H1 (cell line): ENCODE results near the gene UGT2B17. TPM values are rescaled to one million over a fixed set of nuclear protein-coding genes. Genes with fewer than 3 reads are reported as not detected.

Experiments
- CTCF ChIA-PET: fragments of 300-600 bp; sonication (Branson Sonifier 250); formaldehyde crosslinking; loops from one replicate; lab custom pipeline; 2021; ENCODE audit not compliant: partially characterized antibody; lab: Charles Lee
- POLR2A ChIA-PET: fragments of 300-600 bp; sonication (Branson Sonifier 250); formaldehyde crosslinking; loops from one replicate; lab custom pipeline; 2021; ENCODE audit warnings: inconsistent platforms; ENCODE audit not compliant: partially characterized antibody; lab: Charles Lee
- DNase-seq, 2 experiments: peaks; one replicate each; pipeline versions ENCODE4 v3.0.0 to v3.0.0-alpha.2; 2010 to 2022; ENCODE audit warnings: low spot score in 2 of 2, low read depth in 1 of 2, mixed read lengths in 1 of 2
- FAIRE-seq: peaks from 2 replicates; lab custom pipeline; 2011; peaks lifted over from hg19 to GRCh38; lab: Jason Lieb, UNC
- H2AFZ ChIP-seq: 2 replicates; pipeline ENCODE4 v1.8.1; 2012; ENCODE audit warnings: low read length, inconsistent platforms
- H2AK5ac ChIP-seq: 2 replicates; pipeline ENCODE4 v1.6.1; 2013; ENCODE audit warnings: low read depth, low read length
- H2BK120ac ChIP-seq: replicated peaks from 2 replicates; pipeline ENCODE3; 2013; ENCODE audit warnings: low read depth, low read length, inconsistent platforms
- H2BK12ac ChIP-seq: 2 replicates; pipeline ENCODE4 v1.6.1; 2013; ENCODE audit warnings: low read depth, low read length
- H2BK15ac ChIP-seq: 2 replicates; pipeline ENCODE4 v1.6.1; 2013; ENCODE audit warnings: low read length
- H2BK20ac ChIP-seq: 2 replicates; pipeline ENCODE4 v1.6.1; 2013; ENCODE audit warnings: low read length
- H2BK5ac ChIP-seq: 2 replicates; pipeline ENCODE4 v1.6.1; 2013; ENCODE audit warnings: low read depth, low read length
- H3K14ac ChIP-seq: 2 replicates; pipeline ENCODE4 v1.6.1; 2013; ENCODE audit warnings: inconsistent platforms; ENCODE audit not compliant: insufficient read length
- H3K18ac ChIP-seq: 2 replicates; pipeline ENCODE4 v1.6.1; 2013; ENCODE audit warnings: low read length; ENCODE audit errors: extremely low read depth
- H3K23ac ChIP-seq: 2 replicates; pipeline ENCODE4 v1.6.1; 2013; ENCODE audit warnings: inconsistent platforms; ENCODE audit not compliant: insufficient read length
- H3K23me2 ChIP-seq: 2 replicates; pipeline ENCODE4 v1.6.1; 2013; ENCODE audit warnings: low read depth, low read length
- H3K27ac ChIP-seq: 2 replicates; pipeline ENCODE4 v1.6.1; 2011; ENCODE audit warnings: low read depth, low read length, inconsistent platforms
- H3K27me3 ChIP-seq, 4 experiments: replicated peaks in 1 of 4; 1 replicate in 1 of 4; 2 replicates in 3 of 4; pipeline versions ENCODE4 v1.6.1 to v1.8.1; 2011 to 2013; ENCODE audit warnings: low read length in 3 of 4, mild to moderate bottlenecking in 3 of 4, inconsistent platforms in 2 of 4, mixed read lengths in 2 of 4, moderate library complexity in 1 of 4; ENCODE audit not compliant: control insufficient read depth in 3 of 4, insufficient read depth in 3 of 4; ENCODE audit errors: extremely low read depth in 1 of 4
- H3K36me3 ChIP-seq, 4 experiments: 2 replicates each; pipeline versions ENCODE4 v1.6.1 to v1.8.1; 2011 to 2013; ENCODE audit warnings: mild to moderate bottlenecking in 4 of 4, low read length in 3 of 4, moderate library complexity in 2 of 4, control low read depth in 1 of 4, inconsistent platforms in 1 of 4; ENCODE audit not compliant: insufficient read depth in 4 of 4, control insufficient read depth in 2 of 4
- H3K4ac ChIP-seq: replicated peaks from 2 replicates; pipeline ENCODE3; 2013; ENCODE audit warnings: low read length, low read depth, mixed read lengths, inconsistent platforms; ENCODE audit not compliant: insufficient read length
- H3K4me1 ChIP-seq, 4 experiments: replicated peaks in 1 of 4; 1 replicate in 1 of 4; 2 replicates in 3 of 4; pipeline versions ENCODE4 v1.6.1 to v1.8.1; 2011 to 2013; ENCODE audit warnings: low read length in 3 of 4, inconsistent platforms in 2 of 4, mixed read lengths in 1 of 4; ENCODE audit not compliant: insufficient read depth in 4 of 4, control insufficient read depth in 3 of 4
- H3K4me2 ChIP-seq, 2 experiments: 2 replicates each; pipeline versions ENCODE4 v1.6.1 to v1.8.1; 2011 to 2013; ENCODE audit warnings: low read depth in 2 of 2, low read length in 2 of 2, control low read depth in 1 of 2, inconsistent platforms in 1 of 2, mild to moderate bottlenecking in 1 of 2; ENCODE audit not compliant: insufficient read depth in 1 of 2
- H3K4me3 ChIP-seq, 4 experiments: fragments of 200-600, 300-600 bp in 1 of 4; sonication (generic), shearing (Covaris generic), sonication (Bioruptor Twin) in 1 of 4; 2 replicates each; pipeline versions ENCODE4 v1.5.1 to v1.8.1; 2011 to 2016; ENCODE audit warnings: low read length in 4 of 4, low read depth in 3 of 4, control low read depth in 2 of 4, inconsistent platforms in 2 of 4, mild to moderate bottlenecking in 2 of 4, mixed read lengths in 1 of 4, moderate library complexity in 1 of 4; ENCODE audit not compliant: insufficient read depth in 2 of 4; ENCODE audit errors: extremely low read depth in 1 of 4
- H3K56ac ChIP-seq: replicated peaks from 2 replicates; pipeline ENCODE3; 2013; ENCODE audit warnings: low read depth, mild to moderate bottlenecking, mixed read lengths, low read length, inconsistent platforms; ENCODE audit not compliant: insufficient read length
- H3K79me1 ChIP-seq: 2 replicates; pipeline ENCODE4 v1.6.1; 2013; ENCODE audit warnings: low read depth, low read length, control low read depth
- H3K79me2 ChIP-seq, 2 experiments: 2 replicates each; pipeline versions ENCODE4 v1.6.1 to v1.8.1; 2012 to 2013; ENCODE audit warnings: low read length in 2 of 2, mild to moderate bottlenecking in 2 of 2, inconsistent platforms in 1 of 2; ENCODE audit not compliant: insufficient read depth in 2 of 2, control insufficient read depth in 1 of 2
- H3K9ac ChIP-seq, 4 experiments: replicated peaks in 1 of 4; 1 replicate in 1 of 4; 2 replicates in 3 of 4; pipeline versions ENCODE4 v1.6.1 to v1.8.1; 2011 to 2013; ENCODE audit warnings: low read depth in 3 of 4, low read length in 3 of 4, control low read depth in 2 of 4, mild to moderate bottlenecking in 2 of 4, moderate library complexity in 2 of 4, inconsistent platforms in 1 of 4; ENCODE audit errors: extremely low read depth in 1 of 4
- H3K9me3 ChIP-seq, 2 experiments: 2 replicates each; pipeline versions ENCODE4 v1.6.1 to v1.8.1; 2012 to 2013; ENCODE audit warnings: mild to moderate bottlenecking in 2 of 2, moderate library complexity in 2 of 2, control low read depth in 1 of 2, inconsistent platforms in 1 of 2, low read depth in 1 of 2, low read length in 1 of 2, mixed read lengths in 1 of 2; ENCODE audit not compliant: insufficient read depth in 2 of 2
- H4K20me1 ChIP-seq, 2 experiments: replicated peaks in 1 of 2; 2 replicates each; pipeline versions ENCODE3 to v1.8.1; 2011 to 2013; ENCODE audit warnings: inconsistent platforms in 2 of 2, low read length in 2 of 2, mild to moderate bottlenecking in 1 of 2; ENCODE audit not compliant: insufficient read depth in 2 of 2, control insufficient read depth in 1 of 2
- H4K5ac ChIP-seq: 2 replicates; pipeline ENCODE4 v1.6.1; 2013; ENCODE audit warnings: low read length, low read depth, mixed read lengths, inconsistent platforms; ENCODE audit not compliant: insufficient read length
- H4K8ac ChIP-seq: 2 replicates; pipeline ENCODE4 v1.8.0; 2013; ENCODE audit warnings: mild to moderate bottlenecking, moderate library complexity, low read length, inconsistent platforms; ENCODE audit not compliant: insufficient read depth; ENCODE audit errors: extremely low read depth
- H4K91ac ChIP-seq: replicated peaks from 2 replicates; pipeline ENCODE3; 2013; ENCODE audit warnings: low read length, mixed read lengths, inconsistent platforms; ENCODE audit not compliant: insufficient read length
- CHD1 ChIP-seq: IDR thresholded peaks from 2 replicates; pipeline ENCODE4 v1.6.1; 2012; ENCODE audit warnings: low read depth, low read length, improper control_type of control experiment
- RAD21 ChIP-seq, 2 experiments: IDR thresholded peaks in 1 of 2; conservative IDR thresholded peaks in 1 of 2; 2 replicates each; pipeline ENCODE4 v1.6.1; 2011; ENCODE audit warnings: low read depth in 2 of 2, low read length in 2 of 2, improper control_type of control experiment in 1 of 2, inconsistent platforms in 1 of 2, mild to moderate bottlenecking in 1 of 2, moderate library complexity in 1 of 2
- RBBP5 ChIP-seq: IDR thresholded peaks from 2 replicates; pipeline ENCODE4 v1.7.1; 2012; ENCODE audit warnings: low read depth, mild to moderate bottlenecking, inconsistent platforms, low read length, moderate library complexity, borderline replicate concordance
- SP2 ChIP-seq: IDR thresholded peaks from 2 replicates; pipeline ENCODE4 v1.6.1; 2012; ENCODE audit warnings: mild to moderate bottlenecking, low read length, inconsistent platforms
- SP4 ChIP-seq: IDR thresholded peaks from 2 replicates; pipeline ENCODE4 v1.6.1; 2012; ENCODE audit warnings: low read length, inconsistent platforms
- WGBS, 2 experiments: shearing (Covaris generic) in 1 of 2; methylation state at CpG; one replicate each; pipeline versions ENCODE4 v1.1.6 to v1.1.7; 2013 to 2015; ENCODE audit warnings: low lambda C conversion rate in 2 of 2, mixed read lengths in 2 of 2, inconsistent platforms in 1 of 2, low coverage in 1 of 2, missing lambda C conversion rate in 1 of 2; ENCODE audit not compliant: insufficient replicate concordance in 2 of 2, insufficient coverage in 1 of 2, insufficient read length in 1 of 2; ENCODE audit errors: extremely low coverage in 1 of 2, missing lambda C conversion rate in 1 of 2; 5-methylcytosine and 5-hydroxymethylcytosine counted together
- polyA plus RNA-seq, 7 experiments: library from polyadenylated mRNA; depleted of rRNA in 3 of 7; stranded (reverse) in 5 of 7; unstranded in 2 of 7; fragments of >200 nt in 5 of 7; fragments of 200-250 nt in 2 of 7; gene quantifications; 1 replicate in 5 of 7; 2 replicates in 1 of 7; 4 replicates in 1 of 7; pipeline versions ENCODE4 v1.2.1 to v1.2.3, GENCODE V29; 2011 to 2013; ENCODE audit warnings: missing spikeins in 2 of 7, mixed read lengths in 2 of 7
- total RNA-seq: library from RNA; stranded (reverse); fragmentation: NEBNext Ultra II Directional; extraction: Animal tissue kit (Norgen Biotek cat#: 25700); gene quantifications from 2 replicates; pipeline ENCODE4 v1.2.1, GENCODE V29; 2021

Gene UGT2B17
- total and polyA plus RNA-seq, 2 of the 8 experiments (the other 6 are each of a cell fraction or from before 2014, with no cell fraction given) = not detected

- DNase-seq (no peak), FAIRE-seq (no peak)
- Histone ChIP-seq H3K4ac (no peak overlapping the region), H2BK120ac (no peak overlapping the region), H3K4me1 (no peaks in the 10 kb centered on the region), H4K5ac (no peak overlapping the region), H4K91ac (no peak overlapping the region), H2BK12ac (no peak overlapping the region), H3K23ac (no peak overlapping the region), H3K14ac (no peak overlapping the region), H2BK15ac (no peak overlapping the region), H3K23me2 (no peaks in the 10 kb centered on the region), H2AK5ac (no peak overlapping the region), H3K36me3 (no peaks in the 10 kb centered on the region), H3K18ac (no peak overlapping the region), H2BK20ac (no peak overlapping the region), H3K27me3 (no peaks in the 10 kb centered on the region), H3K4me3 (no peak overlapping the region), H2BK5ac (no peak overlapping the region), H3K9ac (no peak overlapping the region), H2AFZ (no peak overlapping the region), H3K4me2 (no peak overlapping the region), H3K79me1 (no peaks in the 10 kb centered on the region), H3K27ac (no peak overlapping the region), H3K9me3 (no peaks in the 10 kb centered on the region), H4K8ac (no peak overlapping the region), H4K20me1 (no peaks in the 10 kb centered on the region), H3K56ac (no peak overlapping the region), H3K79me2 (no peaks in the 10 kb centered on the region)
- WGBS, 2 experiments = 89% methylated on average over 1 of the region's 1 CpG; no CpG with 5 or more reads in 1 of the 2 experiments
- CTCF ChIA-PET = no interaction called here
- 0 out of 4 replicates have a peak, but pooled peaks of 1 of the 2 experiments have one; percentile 1 for TF ChIP-seq RAD21 (IDR thresholded peaks at IDR 0.05 in 1 of 2, conservative IDR thresholded peaks at IDR 0.05 in 1 of 2; ENCODE audit: low read depth in 2 of 2, low read length in 2 of 2)
- TF ChIP-seq CHD1 = no peak
- TF ChIP-seq SP2 = no peak
- no peak for TF ChIP-seq SP4
- no peak for TF ChIP-seq RBBP5
- POLR2A ChIA-PET = no interaction called here
Measured at GRCh38 chr4:68518889-68519288, 57.2 kb downstream of the UGT2B17 start.
